Activated CD8-positive, alpha-beta memory T cell treated with anti-CD3 and anti-CD28 coated beads, Interleukin-2, amount 50 U/mL, for 4 hours (primary cell): ENCODE measurements around the gene C16orf87.

Experiments
- DNase-seq: peaks from one replicate; pipeline ENCODE4 v3.0.0-alpha.2; 2020

The C16orf87 gene

DNA sequence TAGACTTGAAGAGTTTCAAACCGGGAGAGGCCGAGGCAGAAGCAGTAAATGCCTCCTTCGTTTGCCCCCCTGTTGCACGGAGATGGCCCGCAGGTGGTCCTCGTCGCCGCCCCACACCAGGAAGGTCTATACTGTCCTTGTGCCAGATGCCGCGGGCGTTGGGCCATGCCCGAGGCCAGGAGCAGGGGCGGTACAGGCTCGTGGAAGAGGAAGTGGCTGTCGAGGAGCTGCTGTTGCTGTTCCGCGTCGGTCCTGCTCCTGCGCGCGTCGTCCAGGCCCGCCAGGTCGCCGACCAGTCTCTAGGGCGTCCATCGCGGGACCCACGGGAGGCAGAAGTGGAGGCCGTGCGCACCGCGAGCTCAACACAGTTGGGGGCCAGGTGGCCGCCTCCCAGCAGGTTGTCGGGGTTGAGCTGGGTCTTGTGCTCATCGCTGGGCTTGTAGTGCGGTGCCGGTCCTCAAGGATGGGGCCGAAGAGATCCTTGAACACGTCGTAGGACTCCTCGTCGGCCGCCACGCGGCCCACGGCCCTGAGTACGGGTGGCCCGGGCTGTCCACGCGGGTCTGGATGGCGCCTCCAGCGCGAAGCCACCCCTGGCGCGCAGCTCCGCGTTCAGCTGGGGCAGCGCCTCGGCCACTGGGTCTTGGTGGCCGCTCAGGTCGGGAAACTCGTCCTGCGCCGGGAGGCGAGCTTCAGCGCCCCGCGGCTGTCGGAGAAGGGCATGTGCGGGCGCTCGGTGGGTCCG lies 13.1 kb upstream of the C16orf87 start:
- DNase-seq = no peak

DNA sequence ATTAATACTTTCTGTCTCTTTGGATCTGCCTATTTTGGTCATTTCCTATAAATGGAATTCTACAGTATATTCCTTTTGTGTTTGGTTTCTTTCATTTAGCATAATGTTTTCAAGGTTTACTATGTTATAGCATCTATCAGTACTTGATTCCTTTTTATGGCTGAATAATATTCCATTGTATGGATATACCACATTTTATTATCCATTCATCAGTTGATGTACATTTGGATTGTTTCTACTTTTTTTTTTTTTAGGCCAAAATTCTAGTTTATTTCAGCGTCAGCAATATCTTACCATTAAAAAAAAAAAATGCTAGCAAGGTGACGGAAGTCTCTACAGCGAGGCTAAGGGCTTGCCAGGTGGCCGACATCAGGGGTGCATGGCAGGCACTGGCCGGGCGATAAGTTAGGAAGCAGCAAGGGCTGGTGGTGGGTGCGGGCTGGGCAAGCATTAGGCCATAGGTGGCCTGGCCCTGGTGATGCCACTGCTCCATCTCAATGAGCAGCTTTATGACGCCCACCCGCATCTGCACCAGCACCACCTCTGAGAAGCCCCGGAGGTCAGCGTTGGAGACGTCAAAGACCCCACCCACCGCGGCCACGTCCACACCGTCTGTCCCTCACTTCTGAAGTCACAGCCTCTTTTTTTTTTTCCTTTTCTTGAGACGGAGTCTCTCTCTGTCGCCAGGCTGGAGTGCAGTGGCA lies 11.4 kb upstream of the C16orf87 start:
- no peak for DNase-seq

DNA sequence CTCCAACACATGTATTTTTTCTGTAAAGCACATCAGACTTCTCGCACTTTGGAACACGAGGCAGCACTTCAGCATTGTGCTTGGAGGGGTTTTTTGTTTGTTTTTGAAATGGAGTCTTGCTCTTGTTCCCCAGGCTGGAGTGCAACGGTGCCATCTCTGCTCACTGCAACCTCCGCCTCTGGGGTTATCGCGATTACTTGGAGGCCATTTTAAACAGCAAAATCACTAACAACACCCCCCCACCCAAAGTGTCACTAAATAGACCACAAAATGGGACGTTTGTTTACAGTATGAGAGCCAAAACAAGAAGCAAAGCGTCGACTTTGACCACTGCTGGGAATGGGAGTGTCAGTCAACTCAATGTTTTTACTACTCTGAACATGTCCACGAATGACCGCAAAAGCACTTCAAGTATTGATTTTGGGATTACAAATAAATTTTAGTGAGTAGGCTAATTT lies 9.0 kb upstream of the C16orf87 start:
- DNase-seq = no peak

DNA sequence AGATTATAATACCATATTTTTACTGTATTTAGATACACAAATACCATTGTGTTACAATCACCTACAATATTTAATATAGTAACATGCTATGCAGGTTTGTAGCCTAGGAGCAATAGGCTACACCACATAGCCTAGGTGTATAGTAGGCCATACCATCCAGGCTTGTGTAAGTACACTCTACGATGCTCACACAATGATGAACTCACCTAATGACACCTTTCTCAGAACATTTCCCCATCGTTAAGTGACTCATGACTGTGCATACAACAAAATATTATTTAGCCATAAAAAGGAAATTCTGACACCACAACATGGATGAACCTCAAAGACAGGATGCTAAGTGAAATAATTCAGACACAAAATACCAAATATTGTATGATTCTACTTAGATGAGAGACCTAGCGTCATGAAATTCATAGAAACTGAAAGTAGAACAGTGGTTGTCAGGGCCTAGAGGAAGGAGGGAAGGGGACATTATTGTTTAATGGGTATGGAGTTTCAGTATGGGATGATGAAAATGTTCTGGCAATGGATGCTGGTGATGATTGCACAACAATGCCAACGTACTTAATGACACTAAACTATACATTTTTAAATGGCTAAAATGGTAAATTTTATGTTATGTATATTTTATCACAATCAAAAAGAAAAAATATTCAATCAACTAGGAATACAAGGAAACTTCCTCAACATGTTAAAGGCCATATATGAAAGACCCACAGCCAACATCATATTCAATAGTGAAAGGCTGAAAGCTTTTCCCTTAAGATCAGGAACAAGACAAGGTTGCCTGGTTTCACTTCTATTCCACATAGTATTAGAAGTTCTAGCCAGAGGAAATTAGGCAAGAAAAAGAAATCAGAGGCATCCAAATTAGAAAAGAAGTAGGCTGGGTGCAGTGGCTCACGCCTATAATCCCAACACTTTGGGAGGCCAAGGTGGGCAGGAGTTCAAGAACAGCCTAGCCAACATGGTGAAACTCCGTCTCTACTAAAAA lies 5.9 kb upstream of the C16orf87 start:
- DNase-seq = no peak

DNA sequence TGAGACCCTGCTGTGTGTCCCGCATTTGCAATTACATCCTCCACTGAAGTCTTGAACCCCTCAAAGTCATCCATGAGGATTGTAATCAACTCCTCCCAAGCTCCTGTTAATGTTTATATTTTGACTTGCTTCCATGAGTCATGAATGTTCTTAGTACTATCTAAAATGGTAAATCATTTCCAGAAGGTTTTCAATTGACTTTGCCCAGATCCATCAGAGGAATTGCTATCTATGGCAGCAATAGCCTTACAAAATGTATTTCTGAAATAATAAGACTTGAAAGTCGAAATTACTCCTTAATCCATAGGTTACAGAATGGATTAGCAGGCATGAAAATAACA lies 2.5 kb upstream of the C16orf87 start:
- DNase-seq = no peak

DNA sequence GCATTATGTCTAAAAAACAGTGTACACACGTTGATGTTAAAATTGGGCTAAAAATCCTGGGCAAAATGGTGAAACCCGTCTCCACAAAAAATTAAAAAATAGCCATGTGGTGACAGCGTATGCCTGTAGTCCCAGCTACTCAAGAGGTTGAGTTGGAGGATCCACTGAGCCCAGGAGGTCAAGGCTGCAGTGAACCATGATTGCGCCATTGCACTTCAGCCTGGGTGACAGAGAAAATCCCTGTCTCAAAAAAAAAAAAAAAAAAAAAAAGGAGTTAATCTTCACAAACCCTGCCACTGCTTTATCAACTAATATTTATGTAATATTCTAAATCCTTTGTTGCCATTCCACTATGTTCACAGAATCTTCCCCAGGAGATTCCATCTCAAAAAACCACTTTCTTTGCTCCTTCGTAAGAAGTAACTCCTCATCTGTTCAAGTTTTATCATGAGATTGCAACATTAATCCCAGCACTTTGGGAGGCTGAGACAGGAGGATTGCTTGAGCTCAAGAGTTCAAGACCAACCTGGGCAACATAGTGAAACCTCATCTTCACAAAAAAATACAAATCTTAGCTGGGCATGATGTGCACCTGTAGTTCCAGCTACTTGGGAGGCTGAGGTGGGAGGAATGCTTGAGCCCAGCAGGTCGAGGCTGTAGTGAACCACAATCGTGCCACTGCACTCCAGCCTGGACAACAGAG lies 1.9 kb upstream of the C16orf87 start:
- no peak for DNase-seq

GRCh38 chr16:46830417-46830901 lies 521 bp downstream of the C16orf87 start:
- peak; percentile 43 for DNase-seq

GRCh38 chr16:46828943-46829342 lies 2.0 kb downstream of the C16orf87 start:
- no peak for DNase-seq

GRCh38 chr16:46828292-46828691 lies 2.7 kb downstream of the C16orf87 start:
- DNase-seq = no peak

GRCh38 chr16:46826631-46827030 lies 4.3 kb downstream of the C16orf87 start:
- no peak for DNase-seq

DNA sequence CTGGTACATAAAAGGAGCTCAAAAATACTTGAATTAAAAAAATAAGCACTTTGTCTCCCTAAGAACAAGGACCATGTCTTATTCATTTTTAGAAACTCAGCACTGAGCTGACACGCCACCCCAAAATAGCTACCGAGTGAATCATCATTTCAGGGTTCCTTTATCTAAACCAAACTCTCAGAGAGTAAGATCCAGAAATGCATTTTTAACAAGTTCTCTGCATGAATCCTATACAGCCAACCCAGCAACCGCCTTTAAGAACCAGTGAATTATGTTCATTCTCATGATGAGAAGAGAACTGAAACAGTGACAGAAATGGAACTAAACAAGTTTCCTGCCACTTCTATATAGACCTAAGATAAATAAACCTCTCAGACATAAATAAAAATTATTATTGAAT lies 8.7 kb downstream of the C16orf87 start:
- DNase-seq = no peak

DNA sequence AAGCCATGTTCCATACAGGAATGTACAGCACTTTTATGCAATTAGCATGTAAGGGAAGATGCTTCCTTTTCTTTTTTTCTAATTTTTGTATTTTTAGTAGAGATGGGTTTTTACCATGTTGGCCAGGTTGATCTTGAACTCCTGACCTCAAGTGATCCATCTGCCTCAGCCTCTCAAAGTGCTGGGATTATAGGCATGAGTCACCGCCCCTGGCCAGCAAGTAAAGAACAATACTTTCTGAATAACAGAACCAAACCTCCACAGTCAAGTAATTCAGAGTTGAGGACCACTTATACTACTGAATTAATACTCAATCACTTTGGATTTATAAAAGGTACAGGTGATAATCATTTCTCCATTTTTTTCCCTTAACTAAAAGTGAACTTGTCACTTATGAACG lies 13.0 kb downstream of the C16orf87 start:
- no peak for DNase-seq

DNA sequence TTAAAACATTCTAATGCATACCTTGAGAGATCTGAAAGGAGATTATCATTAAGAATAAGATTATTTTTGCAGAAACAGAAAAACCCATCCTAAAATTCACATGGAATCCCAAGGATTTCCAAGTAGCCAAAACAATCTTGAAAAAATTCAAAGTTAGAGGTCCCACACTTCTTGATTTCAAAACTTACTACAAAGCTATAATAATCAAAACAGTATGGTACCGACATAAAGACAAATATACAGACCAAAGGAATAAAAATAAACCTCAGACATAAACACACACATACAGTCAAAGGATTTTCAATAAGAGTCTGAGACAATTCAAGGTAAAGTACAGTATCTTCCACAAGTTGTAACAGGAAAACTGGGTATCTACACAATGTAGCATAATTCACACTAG lies 16.2 kb downstream of the C16orf87 start:
- no peak for DNase-seq

DNA sequence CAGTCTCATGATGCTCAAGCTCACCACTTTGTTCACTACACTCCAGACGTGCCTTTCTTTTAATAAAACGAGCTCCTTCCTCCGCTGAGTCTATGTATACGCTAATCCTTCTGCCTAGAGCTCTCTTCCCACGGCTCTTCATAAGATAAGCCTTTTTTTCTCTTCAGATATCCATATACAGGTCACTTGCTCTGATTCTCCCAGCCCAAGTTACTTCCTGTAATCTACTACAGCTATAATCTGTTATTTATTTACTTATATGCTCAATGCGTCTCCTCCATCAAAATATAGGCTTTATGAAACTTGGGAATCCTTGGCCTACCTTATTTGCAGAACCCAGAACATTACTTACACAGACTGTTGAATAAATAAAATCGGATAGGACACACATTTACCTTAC lies 17.4 kb downstream of the C16orf87 start:
- DNase-seq = no peak

GRCh38 chr16:46812781-46813540 lies 18.0 kb downstream of the C16orf87 start:
- DNase-seq = no peak

DNA sequence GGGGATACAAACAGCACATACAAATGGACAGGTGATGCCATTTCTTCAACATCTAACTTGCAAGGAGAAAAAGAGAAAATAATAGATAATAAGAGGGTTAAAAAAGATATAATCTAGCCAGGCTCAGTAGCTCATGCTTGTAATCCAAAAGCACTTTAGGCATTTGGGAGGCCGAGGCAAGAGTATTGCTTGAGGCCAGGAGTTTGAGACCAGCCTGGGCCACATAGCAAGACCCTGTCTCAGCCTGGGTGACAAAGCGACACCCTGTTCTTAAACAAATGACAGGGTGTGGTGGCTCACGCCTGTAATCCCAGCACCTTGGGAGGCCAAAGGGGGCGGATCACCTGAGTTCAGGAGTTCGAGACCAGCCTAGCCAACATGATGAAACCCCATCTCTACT lies 19.3 kb downstream of the C16orf87 start:
- DNase-seq = no peak

GRCh38 chr16:46808997-46809396 lies 22.0 kb downstream of the C16orf87 start:
- DNase-seq = no peak

- no peak for DNase-seq
These were observed 23.6 kb downstream of the C16orf87 start for GRCh38 chr16:46807336-46807735.

GRCh38 chr16:46803373-46803772 lies 27.6 kb downstream of the C16orf87 start:
- no peak for DNase-seq

- no peak for DNase-seq
These were observed 29.4 kb downstream of the C16orf87 start for GRCh38 chr16:46801428-46802049.

DNA sequence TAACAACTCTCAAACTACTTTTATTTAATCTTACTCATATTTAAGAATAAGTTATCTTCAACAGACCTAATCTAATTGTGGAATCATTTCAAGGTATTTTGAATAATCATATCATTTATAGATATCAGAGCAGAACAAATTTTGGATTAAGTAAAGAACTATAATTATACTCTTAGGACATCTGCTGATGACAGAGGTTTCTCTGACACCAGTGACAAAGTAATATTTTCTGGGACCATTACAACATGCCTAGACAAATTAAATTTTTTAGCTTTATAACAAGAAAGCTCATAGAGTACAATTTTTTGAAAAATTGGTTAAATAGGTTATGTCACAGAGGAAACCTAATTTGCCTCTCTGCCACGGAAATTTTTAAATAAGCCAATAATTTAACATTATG lies 30.5 kb downstream of the C16orf87 start:
- DNase-seq = no peak
